HG02610 (cell line): ENCODE measurements around the gene TMEM217.
A peak's percentile ranks its signal among the peaks of the same experiment; 100 is the strongest.
"Not testable (repeated sequence)": the region's sequence is repeated elsewhere in the genome, so short reads cannot be mapped to it uniquely, and the experiment has no call there.

Experiments
- ATAC-seq: cut with Tn5 transposase; IDR thresholded peaks from one replicate; pipeline ENCODE4 v1.9.1; 2021; ENCODE audit warnings: mild to moderate bottlenecking, moderate library complexity; ENCODE audit not compliant: unreplicated experiment

The TMEM217 gene

GRCh38 chr6:37257634-37258404 is at the start of gene TMEM217, which contains the start of gene TBC1D22B:
TSS of gene TMEM217 (minus strand) at chr6:37258144. CDS start at chr6:37219030, 39,114 bp downstream.
TSS of gene TBC1D22B (plus strand) at chr6:37257772. CDS start at chr6:37257918, 146 bp downstream.
- ATAC-seq = peak; percentile 95

DNA sequence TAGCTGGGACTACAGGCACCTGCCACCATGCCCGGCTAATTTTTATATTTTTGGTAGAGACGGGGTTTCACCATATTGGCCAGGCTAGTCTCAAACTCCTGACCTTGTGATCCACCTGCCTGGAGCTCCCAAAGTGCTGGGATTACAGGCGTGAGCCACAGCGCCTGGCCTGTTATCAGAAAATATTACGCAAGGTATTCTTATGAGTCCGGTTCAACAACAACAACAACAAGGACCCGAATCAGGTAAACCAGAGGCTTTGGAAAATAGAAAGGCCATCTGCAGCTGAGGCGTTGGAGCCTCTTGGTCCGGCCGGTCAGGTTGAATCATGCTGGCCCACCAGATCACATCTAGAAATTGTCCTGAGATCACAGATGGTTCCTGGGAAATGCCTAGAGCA is 49.5 kb upstream of the TMEM217 start:
- ATAC-seq = not testable (repeated sequence)

DNA sequence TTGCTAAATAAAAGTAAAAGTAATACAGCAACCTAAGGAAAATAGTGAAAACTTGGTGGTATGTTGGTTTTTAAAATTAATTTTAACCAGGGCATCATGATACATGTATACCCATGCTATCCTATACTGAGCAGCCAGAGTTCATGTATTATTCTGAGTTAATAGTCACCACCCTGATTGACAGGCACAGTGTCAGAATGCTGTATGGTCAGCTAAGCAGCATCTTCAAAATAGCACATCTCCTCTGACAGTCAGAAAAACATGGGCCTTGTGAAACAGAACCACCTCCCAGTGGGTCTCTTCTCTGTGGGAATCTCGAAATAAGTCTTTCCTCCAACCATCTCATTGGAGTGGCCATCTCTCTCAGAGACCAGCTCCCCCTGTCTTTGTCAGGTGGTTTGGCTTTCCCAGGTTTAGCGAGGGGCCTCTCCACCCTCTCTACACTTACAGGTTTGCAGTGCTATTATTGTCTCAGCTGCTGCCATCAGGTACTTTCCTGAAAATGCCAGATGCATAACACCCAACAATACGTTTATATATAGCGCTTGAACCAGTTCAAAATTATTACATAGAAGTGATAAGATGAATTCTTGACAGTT is 48.8 kb upstream of the TMEM217 start:
- ATAC-seq = no peak

GRCh38 chr6:37305841-37306425 is 48.0 kb upstream of the TMEM217 start:
- no peak for ATAC-seq

GRCh38 chr6:37304766-37305165 is 46.8 kb upstream of the TMEM217 start:
- ATAC-seq = no peak

DNA sequence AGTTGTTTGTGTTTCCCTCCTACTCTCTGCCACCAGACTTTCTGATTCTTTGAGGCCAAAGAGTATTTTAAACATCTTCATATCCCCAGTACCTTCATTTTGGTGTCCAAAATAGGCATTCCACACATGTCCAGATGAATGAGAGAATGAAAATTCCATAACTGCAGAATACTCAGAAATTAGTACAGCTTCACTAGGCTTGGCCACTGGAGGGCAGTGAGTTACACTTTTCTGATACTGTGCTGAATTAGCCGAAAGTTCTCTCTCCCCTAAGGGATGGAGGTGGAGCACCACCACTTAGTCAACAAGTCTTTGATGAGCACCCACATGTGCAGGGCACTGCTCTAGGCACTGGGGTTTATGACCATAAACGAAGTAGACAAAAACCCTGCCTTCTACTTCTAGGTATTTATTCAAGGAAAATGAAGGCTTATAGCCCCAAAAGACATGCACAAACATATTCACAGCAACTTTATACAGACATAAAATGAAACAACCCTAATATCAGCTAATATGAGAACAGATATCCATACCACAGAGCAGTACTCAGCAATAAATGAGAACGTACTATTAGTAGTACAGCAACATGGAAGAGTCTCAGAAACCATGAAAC is 46.1 kb upstream of the TMEM217 start:
- ATAC-seq = no peak

DNA sequence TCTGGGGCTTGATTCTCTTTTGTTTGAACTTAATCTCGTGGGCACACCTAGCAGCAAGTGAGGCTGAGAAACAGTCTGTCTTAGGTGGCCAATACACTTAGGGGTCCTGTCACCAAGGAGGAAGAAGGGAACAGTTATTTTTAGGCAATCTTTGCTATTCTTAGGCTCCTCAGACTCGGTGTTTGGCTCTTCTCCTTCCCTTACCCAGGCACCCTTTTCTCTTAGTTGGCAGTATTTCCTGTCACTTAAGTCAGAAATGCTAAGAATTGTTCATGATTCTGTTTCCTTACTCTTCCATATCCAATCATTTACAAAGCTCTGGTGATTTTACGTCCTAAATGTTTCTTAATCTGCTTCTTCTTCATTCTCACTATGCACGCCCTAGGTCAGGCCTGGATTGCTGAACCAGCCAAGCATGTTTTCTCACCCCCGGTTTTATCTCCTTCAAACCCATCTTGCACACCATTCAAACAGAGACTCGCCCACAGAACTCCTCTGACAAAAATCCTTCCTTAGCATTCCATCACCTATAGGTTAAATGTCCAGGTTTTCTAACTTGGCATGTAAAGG is 45.2 kb upstream of the TMEM217 start:
- ATAC-seq = no peak

GRCh38 chr6:37302086-37302686 is 44.2 kb upstream of the TMEM217 start:
- ATAC-seq = no peak

DNA sequence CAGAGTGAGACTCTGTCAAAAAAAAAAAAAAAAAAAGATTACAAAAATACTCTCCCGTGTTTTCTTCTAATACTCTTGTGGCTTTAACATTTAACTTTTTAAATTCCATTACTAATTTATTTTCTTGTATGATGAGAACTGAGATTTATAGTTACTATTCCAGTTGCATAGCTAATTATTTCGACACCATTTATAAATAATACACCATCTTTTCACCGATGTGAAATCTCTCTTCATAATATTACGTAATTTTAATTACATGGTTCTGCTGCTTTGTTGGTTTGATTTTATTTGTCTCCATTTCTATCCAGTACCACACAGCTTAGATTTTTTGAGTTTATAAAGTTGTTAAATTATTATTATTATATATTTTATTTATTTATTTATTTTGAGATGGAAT is 42.0 kb upstream of the TMEM217 start:
- ATAC-seq = no peak

DNA sequence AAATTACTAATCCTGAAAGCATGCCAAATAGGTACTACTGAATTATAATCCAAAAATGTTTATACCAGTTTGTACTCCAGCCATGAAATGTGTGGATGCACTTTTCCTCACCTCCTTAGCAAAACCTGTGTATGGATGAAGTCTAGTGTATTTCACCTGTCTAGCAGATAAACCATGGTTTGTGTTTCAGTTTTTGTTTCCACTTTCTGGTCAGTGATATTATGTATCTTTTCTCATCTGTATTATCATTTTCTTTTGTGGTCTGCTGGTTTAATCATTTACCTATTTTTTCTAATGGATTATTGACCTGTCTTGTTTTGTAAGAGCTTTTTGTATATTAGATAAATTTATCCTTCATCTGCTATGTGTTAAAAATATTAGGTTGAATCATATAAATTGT is 41.0 kb upstream of the TMEM217 start:
- no peak for ATAC-seq

- ATAC-seq = not testable (repeated sequence)
Observed at GRCh38 chr6:37297637-37298036, 39.7 kb upstream of the TMEM217 start.

DNA sequence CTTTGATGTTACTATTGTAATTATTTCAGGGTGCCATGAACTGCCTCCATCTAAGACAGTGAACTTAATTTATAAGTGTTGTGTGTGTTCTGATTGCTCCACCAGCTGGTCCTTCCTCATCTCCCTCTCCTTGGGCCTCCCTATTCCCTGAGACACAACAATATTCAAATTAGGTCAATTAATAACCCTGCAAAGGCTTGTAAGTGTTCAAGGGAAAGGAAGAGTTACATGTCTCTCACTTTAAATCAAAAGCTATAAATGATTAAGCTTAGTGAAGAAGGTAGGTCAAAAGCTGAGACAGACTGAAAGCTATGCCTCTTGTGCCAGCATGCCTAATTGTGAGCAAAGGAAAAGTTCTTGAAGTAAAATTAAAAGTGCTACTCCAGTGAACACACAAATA is 35.5 kb upstream of the TMEM217 start:
- no peak for ATAC-seq

GRCh38 chr6:37289931-37290330 is 32.0 kb upstream of the TMEM217 start:
- no peak for ATAC-seq

DNA sequence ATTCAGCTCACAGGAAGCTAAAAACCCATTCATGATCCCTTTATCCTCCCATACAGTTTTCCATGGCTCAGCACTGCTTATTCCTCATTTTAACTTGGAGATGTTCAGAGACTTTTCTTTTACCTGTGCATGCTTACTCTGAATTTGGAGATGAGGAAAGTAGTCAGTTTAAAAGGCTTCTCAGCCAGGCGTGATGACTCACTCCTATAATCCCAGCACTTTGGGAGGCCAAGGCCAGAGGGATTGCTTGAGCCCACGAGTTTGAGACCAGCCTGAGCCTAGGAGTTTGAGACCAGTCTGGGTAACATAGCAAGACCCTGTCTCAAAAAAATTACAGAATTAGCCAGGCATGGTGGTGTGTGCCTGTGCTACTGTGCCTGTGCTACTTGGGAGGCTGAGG is 30.3 kb upstream of the TMEM217 start:
- ATAC-seq = no peak

DNA sequence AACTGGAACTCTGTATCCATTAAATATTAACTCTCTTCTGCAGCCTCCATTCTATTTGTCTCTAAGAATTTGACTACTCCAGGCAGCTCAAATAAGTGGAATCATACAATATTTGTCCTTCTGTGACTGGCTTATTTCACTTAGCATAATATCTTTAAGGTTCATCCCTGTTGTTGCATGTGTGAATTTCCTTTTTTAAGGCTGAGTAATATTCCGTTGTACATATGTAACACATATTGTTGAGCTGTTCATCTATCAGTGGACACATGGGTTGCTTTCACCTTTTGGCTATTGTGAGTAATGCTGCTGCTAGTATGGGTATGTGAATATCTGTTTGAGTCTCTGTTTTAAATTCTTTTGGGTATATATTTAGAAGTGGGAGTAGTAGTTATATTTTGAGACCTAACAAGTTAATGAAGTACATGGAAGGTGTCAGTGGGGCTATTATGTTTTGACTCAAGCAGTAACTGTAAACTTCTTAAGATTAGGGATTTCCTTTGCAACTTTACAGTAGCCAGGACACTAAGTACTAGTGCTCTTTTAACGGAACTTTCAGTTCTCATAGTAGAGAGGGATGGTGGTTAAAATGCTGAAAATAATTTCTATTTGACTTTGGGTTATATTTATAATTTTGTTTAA is 29.7 kb upstream of the TMEM217 start:
- ATAC-seq = peak; percentile 48

- ATAC-seq = peak; percentile 39
Observed at GRCh38 chr6:37285861-37286311, 27.9 kb upstream of the TMEM217 start.

DNA sequence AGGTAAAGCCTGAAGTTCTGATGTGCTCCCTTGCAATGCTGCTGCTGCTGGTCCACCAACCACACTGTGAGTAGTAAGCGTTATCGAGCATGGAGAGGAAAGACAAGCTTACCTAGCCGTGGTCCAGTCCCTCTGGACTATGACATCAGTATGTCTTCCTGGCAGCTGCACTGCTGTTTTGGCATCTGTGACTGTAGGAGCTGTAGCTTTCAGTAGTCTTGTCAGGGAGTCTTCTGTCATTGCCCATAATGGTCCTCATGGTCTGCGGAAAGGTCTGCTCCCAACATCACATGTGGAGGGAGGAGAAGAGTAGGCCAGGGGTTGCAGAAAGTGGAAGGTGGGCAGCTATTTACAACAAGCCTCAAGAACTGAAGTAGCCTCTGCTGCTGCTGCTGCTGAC is 26.8 kb upstream of the TMEM217 start:
- no peak for ATAC-seq

- no peak for ATAC-seq
Observed at GRCh38 chr6:37283671-37284151, 25.8 kb upstream of the TMEM217 start.

DNA sequence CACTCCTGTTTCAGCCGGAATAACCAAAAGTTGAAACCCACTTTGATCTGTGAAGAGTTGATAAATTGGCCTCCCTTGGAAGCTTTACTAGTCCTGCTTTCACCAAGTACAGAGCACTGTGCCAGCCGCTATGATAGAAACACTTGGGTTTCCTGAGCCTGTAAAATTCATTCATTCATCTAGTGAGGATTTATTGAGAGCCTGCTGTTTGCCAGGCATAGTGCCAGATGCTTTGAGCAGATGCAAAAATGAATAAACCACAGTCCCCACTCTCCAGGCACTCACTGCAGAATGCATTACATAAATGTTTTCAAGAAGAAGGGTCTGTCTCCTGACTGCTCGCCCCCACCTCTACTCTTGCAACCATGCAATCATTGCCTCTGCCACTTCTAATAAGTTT is 25.3 kb upstream of the TMEM217 start:
- no peak for ATAC-seq

- ATAC-seq = no peak
Observed at GRCh38 chr6:37282371-37282770, 24.4 kb upstream of the TMEM217 start.
